Fibroblast of lung (primary cell): ENCODE measurements around the gene DNAJB6. TPM values are rescaled to one million over a fixed set of nuclear protein-coding genes. Genes with fewer than 3 reads are reported as not detected.

Experiments used
- DNase-seq, 2 donors: peaks; one replicate each; pipeline versions ENCODE4 v3.0.0 to v3.0.0-alpha.2; 2010; ENCODE audit warnings: low read depth in 2 of 2
- H2AFZ ChIP-seq: 2 replicates; pipeline ENCODE4 v1.5.1; 2012; ENCODE audit warnings: low read length, control low read depth, inconsistent platforms
- H3K27ac ChIP-seq: 2 replicates; pipeline ENCODE4 v1.5.1; 2011; ENCODE audit warnings: low read length, control low read depth; ENCODE audit not compliant: insufficient read depth
- H3K27me3 ChIP-seq: 2 replicates; pipeline ENCODE4 v1.5.1; 2011; ENCODE audit warnings: mild to moderate bottlenecking, low read length; ENCODE audit not compliant: control insufficient read depth, insufficient read depth
- H3K36me3 ChIP-seq: 2 replicates; pipeline ENCODE4 v1.5.1; 2011; ENCODE audit warnings: low read length; ENCODE audit not compliant: control insufficient read depth, insufficient read depth
- H3K4me1 ChIP-seq: 2 replicates; pipeline ENCODE4 v1.5.1; 2011; ENCODE audit warnings: low read length; ENCODE audit not compliant: control insufficient read depth, insufficient read depth; ENCODE audit errors: extremely low read depth
- H3K4me2 ChIP-seq: 2 replicates; pipeline ENCODE4 v1.5.1; 2011; ENCODE audit warnings: low read length, control low read depth; ENCODE audit not compliant: insufficient read depth; ENCODE audit errors: extremely low read depth
- H3K4me3 ChIP-seq, 4 experiments: fragments of 200-600 bp in 1 of 4; sonication (generic) in 1 of 4; replicated peaks in 1 of 4; 2 replicates each; pipeline ENCODE4 v1.5.1; 2011 to 2016; ENCODE audit warnings: low read length in 4 of 4, low read depth in 3 of 4, mild to moderate bottlenecking in 3 of 4, control low read depth in 2 of 4, inconsistent platforms in 1 of 4, mixed read lengths in 1 of 4; ENCODE audit not compliant: insufficient read depth in 1 of 4; ENCODE audit errors: control extremely low read depth in 1 of 4
- H3K79me2 ChIP-seq: 2 replicates; pipeline ENCODE4 v1.5.1; 2012; ENCODE audit warnings: mild to moderate bottlenecking, low read length, inconsistent platforms; ENCODE audit not compliant: control insufficient read depth, insufficient read depth
- H3K9ac ChIP-seq: 2 replicates; pipeline ENCODE4 v1.5.1; 2011; ENCODE audit warnings: mild to moderate bottlenecking, low read length, control low read depth; ENCODE audit not compliant: insufficient read depth
- H3K9me3 ChIP-seq: 2 replicates; pipeline ENCODE4 v1.5.1; 2012; ENCODE audit warnings: low read depth, low read length; ENCODE audit not compliant: control insufficient read depth, insufficient read depth
- H4K20me1 ChIP-seq: 2 replicates; pipeline ENCODE4 v1.5.1; 2011; ENCODE audit warnings: low read length; ENCODE audit not compliant: control insufficient read depth, insufficient read depth; ENCODE audit errors: extremely low read depth
- EZH2 ChIP-seq: IDR thresholded peaks from 2 replicates; pipeline ENCODE4 v1.5.1; 2012; ENCODE audit warnings: low read length, control low read depth, mild to moderate bottlenecking; ENCODE audit errors: missing control alignments
- polyA plus RNA-seq, 2 donors: library from polyadenylated mRNA; depleted of rRNA in 1 of 2; stranded (reverse) in 1 of 2; unstranded in 1 of 2; fragments of >200 nt; gene quantifications; 2 replicates each; pipeline ENCODE4 v1.2.1, GENCODE V29; 2011 to 2012; ENCODE audit warnings: missing spikeins in 1 of 2
- total RNA-seq: library from RNA; depleted of rRNA; stranded (reverse); fragments of >200 nt; gene quantifications from 2 replicates; pipeline ENCODE4 v1.2.1, GENCODE V29; 2014
- TF ChIP-seq, protein P1 (sequence below), 2 donors: IDR thresholded peaks in 1 of 2; conservative IDR thresholded peaks in 1 of 2; 1 replicate in 1 of 2; 2 replicates in 1 of 2; pipeline ENCODE4 v1.5.1; 2011 to 2012; ENCODE audit warnings: low read length in 2 of 2, control low read depth in 1 of 2, inconsistent platforms in 1 of 2, low read depth in 1 of 2, mild to moderate bottlenecking in 1 of 2

DNAJB6 gene
- total and polyA plus RNA-seq, 2 donors (not counting 1 experiment from before 2014, with no cell fraction given) = 86.2 to 117 TPM

DNA sequence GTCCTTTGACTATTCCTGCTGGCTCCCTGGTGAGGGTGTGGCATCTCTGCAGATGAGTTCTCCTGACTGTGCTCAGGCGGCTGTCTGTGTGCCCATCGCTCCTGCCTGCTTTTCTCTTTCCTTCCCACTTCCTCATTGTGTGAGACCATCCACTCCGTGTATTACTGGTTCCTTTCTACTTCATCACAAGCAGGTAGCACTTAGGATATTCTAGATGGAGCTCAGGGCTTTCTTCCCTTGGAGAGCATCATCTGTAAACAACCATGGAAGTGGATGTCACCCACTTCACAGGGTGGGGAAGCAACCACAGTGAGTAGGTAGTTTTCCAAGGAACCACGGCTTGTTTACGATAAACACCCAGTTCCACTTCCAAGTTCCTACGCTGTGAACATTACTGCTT, 15.7 kb downstream of the DNAJB6 start:
- no peaks in the 10 kb centered on the region for H3K36me3 ChIP-seq
- TF ChIP-seq, protein P1, sequence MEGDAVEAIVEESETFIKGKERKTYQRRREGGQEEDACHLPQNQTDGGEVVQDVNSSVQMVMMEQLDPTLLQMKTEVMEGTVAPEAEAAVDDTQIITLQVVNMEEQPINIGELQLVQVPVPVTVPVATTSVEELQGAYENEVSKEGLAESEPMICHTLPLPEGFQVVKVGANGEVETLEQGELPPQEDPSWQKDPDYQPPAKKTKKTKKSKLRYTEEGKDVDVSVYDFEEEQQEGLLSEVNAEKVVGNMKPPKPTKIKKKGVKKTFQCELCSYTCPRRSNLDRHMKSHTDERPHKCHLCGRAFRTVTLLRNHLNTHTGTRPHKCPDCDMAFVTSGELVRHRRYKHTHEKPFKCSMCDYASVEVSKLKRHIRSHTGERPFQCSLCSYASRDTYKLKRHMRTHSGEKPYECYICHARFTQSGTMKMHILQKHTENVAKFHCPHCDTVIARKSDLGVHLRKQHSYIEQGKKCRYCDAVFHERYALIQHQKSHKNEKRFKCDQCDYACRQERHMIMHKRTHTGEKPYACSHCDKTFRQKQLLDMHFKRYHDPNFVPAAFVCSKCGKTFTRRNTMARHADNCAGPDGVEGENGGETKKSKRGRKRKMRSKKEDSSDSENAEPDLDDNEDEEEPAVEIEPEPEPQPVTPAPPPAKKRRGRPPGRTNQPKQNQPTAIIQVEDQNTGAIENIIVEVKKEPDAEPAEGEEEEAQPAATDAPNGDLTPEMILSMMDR (conservative IDR thresholded peaks at IDR 0.05 in 1 of 2, IDR thresholded peaks at IDR 0.05 in 1 of 2; ENCODE audit: low read depth in 1 of 2, low read length in 2 of 2) = no peak
- no peak for TF ChIP-seq EZH2
- H3K4me3 ChIP-seq = no peak overlapping the region
- DNase-seq = no peak
- no peak overlapping the region for H3K4me2 ChIP-seq
- no peaks in the 10 kb centered on the region for H3K9me3 ChIP-seq
- peaks cover 7% of the 10 kb centered on the region for H4K20me1 ChIP-seq
- H3K79me2 ChIP-seq = peaks cover 98% of the 10 kb centered on the region
- H3K27ac ChIP-seq = no peak overlapping the region
- H3K27me3 ChIP-seq = no peaks in the 10 kb centered on the region
- peaks cover 14% of the 10 kb centered on the region for H3K4me1 ChIP-seq
- H3K9ac ChIP-seq = no peak overlapping the region
- no peak overlapping the region for H2AFZ ChIP-seq

- H3K36me3 ChIP-seq = peaks cover 6% of the 10 kb centered on the region
- no peak for TF ChIP-seq EZH2
- TF ChIP-seq, protein P1 (conservative IDR thresholded peaks at IDR 0.05 in 1 of 2, IDR thresholded peaks at IDR 0.05 in 1 of 2; ENCODE audit: low read depth in 1 of 2, low read length in 2 of 2) = no peak
- peak overlapping the region; percentile 40 for H3K4me2 ChIP-seq
- H2AFZ ChIP-seq = no peak overlapping the region
- peaks cover 14% of the 10 kb centered on the region for H3K4me1 ChIP-seq
- peak; percentile 9 to 43 for DNase-seq
- H3K4me3 ChIP-seq = no peak overlapping the region
- peak overlapping the region; percentile 4 for H3K27ac ChIP-seq
- H3K27me3 ChIP-seq = no peaks in the 10 kb centered on the region
- peaks cover 10% of the 10 kb centered on the region for H4K20me1 ChIP-seq
- H3K9me3 ChIP-seq = no peaks in the 10 kb centered on the region
- H3K79me2 ChIP-seq = peaks cover 96% of the 10 kb centered on the region
- H3K9ac ChIP-seq = no peak overlapping the region
Measured at GRCh38 chr7:157355784-157356511, 19.1 kb downstream of the DNAJB6 start.

DNA sequence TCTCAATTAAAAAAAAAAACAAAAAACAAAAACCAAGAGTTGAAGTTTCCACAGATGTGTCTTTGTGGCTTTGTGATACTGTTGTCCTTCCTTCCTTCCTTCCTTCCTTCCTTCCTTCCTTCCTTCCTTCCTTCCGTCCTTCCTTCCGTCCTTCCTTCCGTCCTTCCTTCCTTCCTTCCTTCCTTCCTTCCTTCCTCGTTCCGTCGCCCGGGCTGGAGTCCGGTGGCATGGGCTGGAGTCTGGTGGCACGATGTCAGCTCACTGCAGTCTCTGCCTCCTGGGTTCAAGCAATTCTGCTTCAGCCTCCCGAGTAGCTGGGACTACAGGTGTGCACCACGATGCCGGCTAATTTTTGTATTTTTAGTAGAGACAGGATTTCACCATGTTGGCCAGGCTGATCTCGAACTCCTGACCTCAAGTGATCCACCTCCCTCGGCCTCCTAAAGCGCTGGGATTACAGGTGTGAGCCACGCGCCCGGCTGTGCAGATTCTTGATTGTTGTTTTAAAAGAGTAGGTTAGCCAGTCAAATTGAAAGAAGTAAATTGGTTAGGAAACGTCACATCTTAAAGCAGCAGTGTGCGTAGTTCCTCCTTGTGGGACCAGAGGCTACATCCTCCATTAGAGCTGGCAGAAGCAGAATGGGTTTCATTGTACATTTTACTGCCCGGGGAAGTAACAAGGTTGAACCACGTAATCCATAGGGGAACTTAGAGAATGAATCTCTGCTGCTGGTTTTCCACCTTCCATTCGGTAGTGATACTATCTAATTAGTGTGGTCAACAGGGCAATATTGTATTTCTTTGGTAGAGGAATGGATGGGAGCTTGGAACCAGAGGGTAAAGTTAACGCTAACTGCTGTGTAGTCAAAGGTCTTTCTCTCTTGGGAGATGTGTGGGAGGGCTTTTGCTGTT, 20.6 kb downstream of the DNAJB6 start:
- H3K4me2 ChIP-seq = no peak overlapping the region
- no peak overlapping the region for H3K27ac ChIP-seq
- peaks cover 8% of the 10 kb centered on the region for H4K20me1 ChIP-seq
- H3K79me2 ChIP-seq = peaks cover 89% of the 10 kb centered on the region
- H3K4me3 ChIP-seq = no peak overlapping the region
- no peak overlapping the region for H3K9ac ChIP-seq
- no peak overlapping the region for H2AFZ ChIP-seq
- H3K27me3 ChIP-seq = no peaks in the 10 kb centered on the region
- DNase-seq = no peak
- no peak for TF ChIP-seq EZH2
- TF ChIP-seq, protein P1 (conservative IDR thresholded peaks at IDR 0.05 in 1 of 2, IDR thresholded peaks at IDR 0.05 in 1 of 2; ENCODE audit: low read depth in 1 of 2, low read length in 2 of 2) = no peak
- H3K9me3 ChIP-seq = no peaks in the 10 kb centered on the region
- peaks cover 6% of the 10 kb centered on the region for H3K36me3 ChIP-seq
- peaks cover 14% of the 10 kb centered on the region for H3K4me1 ChIP-seq
